Skeletal muscle satellite cell (primary cell): ENCODE measurements around the gene ATP1A2.

Experiments used
- H3K27me3 ChIP-seq: 2 replicates; pipeline ENCODE4 v1.7.0; 2013; ENCODE audit warnings: low read length; ENCODE audit not compliant: control insufficient read depth, insufficient read depth
- H3K36me3 ChIP-seq: 2 replicates; pipeline ENCODE4 v1.7.0; 2013; ENCODE audit warnings: mild to moderate bottlenecking, control low read depth, low read length; ENCODE audit not compliant: insufficient read depth
- H3K4me1 ChIP-seq: 2 replicates; pipeline ENCODE4 v1.7.0; 2013; ENCODE audit warnings: low read length; ENCODE audit not compliant: control insufficient read depth, insufficient read depth
- H3K4me2 ChIP-seq: 2 replicates; pipeline ENCODE4 v1.7.0; 2013; ENCODE audit warnings: mild to moderate bottlenecking, low read length
- H3K4me3 ChIP-seq: 2 replicates; pipeline ENCODE4 v1.7.0; 2013; ENCODE audit warnings: low read length
- H3K9ac ChIP-seq: 2 replicates; pipeline ENCODE4 v1.7.0; 2013; ENCODE audit warnings: mild to moderate bottlenecking, low read depth, low read length, moderate library complexity
- H3K9me3 ChIP-seq: replicated peaks from 2 replicates; pipeline ENCODE4 v1.7.0; 2013; ENCODE audit warnings: mild to moderate bottlenecking, control low read depth, low read length

Gene ATP1A2

GRCh38 chr1:160078512-160079195 is 36.9 kb upstream of the ATP1A2 start:
- Histone ChIP-seq H3K9ac (no peak overlapping the region), H3K4me3 (no peak overlapping the region), H3K4me1 (peaks cover 4% of the 10 kb centered on the region), H3K27me3 (peaks cover 71% of the 10 kb centered on the region), H3K4me2 (no peak overlapping the region), H3K9me3 (no peaks in the 10 kb centered on the region), H3K36me3 (no peaks in the 10 kb centered on the region)

- H3K4me3 ChIP-seq: no peak overlapping the region
- H3K4me1 ChIP-seq: peaks cover 4% of the 10 kb centered on the region
- H3K27me3 ChIP-seq: peaks cover 70% of the 10 kb centered on the region
- no peak overlapping the region for H3K4me2 ChIP-seq
- no peak overlapping the region for H3K9ac ChIP-seq
- H3K36me3 ChIP-seq: no peaks in the 10 kb centered on the region
- no peaks in the 10 kb centered on the region for H3K9me3 ChIP-seq
Measured at GRCh38 chr1:160079448-160079847, 36.1 kb upstream of the ATP1A2 start.

DNA sequence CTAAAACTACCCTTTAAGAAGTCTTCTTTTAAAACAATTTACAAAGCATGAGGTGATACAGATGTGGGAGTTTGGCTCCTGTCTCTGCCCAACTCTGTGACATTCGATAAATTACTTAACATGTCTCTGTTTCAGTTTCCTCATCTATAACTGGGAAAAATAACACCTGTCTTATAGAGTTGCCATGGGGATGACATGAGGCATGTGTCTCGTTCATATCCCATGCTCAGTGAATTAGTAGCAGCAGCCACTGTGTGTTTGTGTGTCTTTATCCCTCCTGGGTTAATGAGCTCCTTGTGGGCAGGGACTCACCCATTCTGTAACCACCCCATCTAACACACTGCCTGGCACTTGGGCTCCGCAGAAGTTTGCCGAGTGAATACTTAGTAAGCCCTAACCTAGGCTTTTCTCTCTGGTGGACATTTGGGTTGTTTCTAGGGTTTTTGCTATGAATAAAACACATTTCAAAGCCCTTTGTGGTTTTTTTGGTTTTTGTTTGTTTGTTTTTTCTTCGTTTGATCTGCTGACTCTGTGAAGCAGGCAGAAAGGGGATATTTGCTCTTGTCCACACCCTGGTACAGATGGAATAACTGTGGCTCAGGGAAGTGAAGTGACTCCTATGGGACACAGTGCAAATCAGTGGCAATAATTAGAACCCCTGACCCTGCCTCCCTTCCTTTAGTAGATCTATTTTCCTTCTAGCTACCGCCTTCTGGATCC is 35.0 kb upstream of the ATP1A2 start:
- Histone ChIP-seq H3K4me2 (peak overlapping the region; percentile 8), H3K9me3 (no peaks in the 10 kb centered on the region), H3K36me3 (no peaks in the 10 kb centered on the region), H3K27me3 (peaks cover 61% of the 10 kb centered on the region), H3K4me3 (no peak overlapping the region), H3K4me1 (peaks cover 4% of the 10 kb centered on the region), H3K9ac (no peak overlapping the region)

- Histone ChIP-seq H3K36me3 (no peaks in the 10 kb centered on the region), H3K4me2 (peak within 1 kb of the TSS; percentile 8), H3K27me3 (peaks cover 54% of the 10 kb centered on the region), H3K4me1 (peaks cover 4% of the 10 kb centered on the region), H3K9ac (no peak within 1 kb of the TSS), H3K4me3 (no peak within 1 kb of the TSS), H3K9me3 (no peaks in the 10 kb centered on the region)
Measured at GRCh38 chr1:160081261-160081936, 34.2 kb upstream of the ATP1A2 start, which contains the start of gene KCNJ9. TSS of gene KCNJ9 (plus strand) at chr1:160081538. CDS start at chr1:160084031, 2,493 bp downstream.

DNA sequence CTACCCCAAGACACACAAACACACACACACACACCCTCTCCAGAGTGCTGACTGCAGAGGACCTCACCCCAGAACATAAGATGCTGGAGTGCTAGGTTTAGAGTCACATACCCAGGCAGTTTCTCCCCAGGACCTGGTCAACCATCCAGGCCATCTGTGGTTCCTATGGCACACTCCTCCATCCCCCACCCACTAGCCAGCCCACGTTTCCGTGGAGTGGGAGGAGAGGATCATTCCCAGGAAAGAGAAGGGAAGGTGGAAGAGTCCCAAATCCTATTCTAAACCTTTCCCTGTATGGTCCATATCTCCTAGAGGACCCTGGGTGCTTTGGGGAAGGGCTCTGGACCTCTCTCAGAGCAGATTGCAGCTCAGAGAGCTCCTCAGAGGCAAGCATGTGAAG is 33.1 kb upstream of the ATP1A2 start:
- H3K4me3 ChIP-seq: no peak overlapping the region
- H3K9me3 ChIP-seq: no peaks in the 10 kb centered on the region
- H3K36me3 ChIP-seq: no peaks in the 10 kb centered on the region
- peaks cover 47% of the 10 kb centered on the region for H3K27me3 ChIP-seq
- H3K4me1 ChIP-seq: peaks cover 4% of the 10 kb centered on the region
- H3K9ac ChIP-seq: no peak overlapping the region
- no peak overlapping the region for H3K4me2 ChIP-seq

DNA sequence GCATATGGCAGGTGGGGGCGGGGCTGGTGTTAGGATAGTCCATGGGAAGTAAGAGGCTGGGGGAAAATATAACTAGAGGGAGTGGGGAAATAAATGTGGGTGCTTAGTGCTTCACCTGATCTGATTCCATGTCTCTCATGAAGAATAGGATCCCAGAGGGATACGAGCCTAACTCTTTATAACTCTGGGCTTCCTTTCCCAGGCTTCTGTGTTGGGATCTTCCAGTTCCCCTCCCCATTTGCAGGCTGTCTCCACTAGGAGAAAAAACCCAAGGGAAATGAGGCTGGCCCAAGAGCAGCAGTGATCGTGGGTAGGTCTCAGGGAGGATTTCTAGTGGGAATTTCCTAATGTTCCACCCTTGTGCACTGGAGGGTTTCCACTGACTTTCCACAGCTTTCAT is 32.6 kb upstream of the ATP1A2 start:
- Histone ChIP-seq H3K36me3 (no peaks in the 10 kb centered on the region), H3K9me3 (no peaks in the 10 kb centered on the region), H3K4me1 (peaks cover 4% of the 10 kb centered on the region), H3K4me3 (no peak overlapping the region), H3K4me2 (no peak overlapping the region), H3K9ac (no peak overlapping the region), H3K27me3 (peaks cover 46% of the 10 kb centered on the region)

DNA sequence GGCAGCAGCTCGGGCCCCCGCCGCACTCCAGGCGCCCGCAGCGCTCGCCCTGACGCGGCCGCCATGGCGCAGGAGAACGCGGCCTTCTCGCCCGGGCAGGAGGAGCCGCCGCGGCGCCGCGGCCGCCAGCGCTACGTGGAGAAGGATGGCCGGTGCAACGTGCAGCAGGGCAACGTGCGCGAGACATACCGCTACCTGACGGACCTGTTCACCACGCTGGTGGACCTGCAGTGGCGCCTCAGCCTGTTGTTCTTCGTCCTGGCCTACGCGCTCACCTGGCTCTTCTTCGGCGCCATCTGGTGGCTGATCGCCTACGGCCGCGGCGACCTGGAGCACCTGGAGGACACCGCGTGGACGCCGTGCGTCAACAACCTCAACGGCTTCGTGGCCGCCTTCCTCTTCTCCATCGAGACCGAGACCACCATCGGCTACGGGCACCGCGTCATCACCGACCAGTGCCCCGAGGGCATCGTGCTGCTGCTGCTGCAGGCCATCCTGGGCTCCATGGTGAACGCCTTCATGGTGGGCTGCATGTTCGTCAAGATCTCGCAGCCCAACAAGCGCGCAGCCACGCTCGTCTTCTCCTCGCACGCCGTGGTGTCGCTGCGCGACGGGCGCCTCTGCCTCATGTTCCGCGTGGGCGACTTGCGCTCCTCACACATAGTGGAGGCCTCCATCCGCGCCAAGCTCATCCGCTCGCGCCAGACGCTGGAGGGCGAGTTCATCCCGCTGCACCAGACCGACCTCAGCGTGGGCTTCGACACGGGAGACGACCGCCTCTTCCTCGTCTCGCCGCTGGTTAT is 31.4 kb upstream of the ATP1A2 start:
- no peak overlapping the region for H3K4me3 ChIP-seq
- H3K36me3 ChIP-seq: no peaks in the 10 kb centered on the region
- no peak overlapping the region for H3K9ac ChIP-seq
- H3K27me3 ChIP-seq: peaks cover 42% of the 10 kb centered on the region
- H3K4me1 ChIP-seq: peaks cover 4% of the 10 kb centered on the region
- H3K4me2 ChIP-seq: no peak overlapping the region
- H3K9me3 ChIP-seq: no peaks in the 10 kb centered on the region

GRCh38 chr1:160084771-160085321 is 30.7 kb upstream of the ATP1A2 start:
- Histone ChIP-seq H3K27me3 (peaks cover 35% of the 10 kb centered on the region), H3K4me2 (no peak overlapping the region), H3K4me3 (no peak overlapping the region), H3K9ac (no peak overlapping the region), H3K36me3 (no peaks in the 10 kb centered on the region), H3K4me1 (peaks cover 4% of the 10 kb centered on the region), H3K9me3 (no peaks in the 10 kb centered on the region)

DNA sequence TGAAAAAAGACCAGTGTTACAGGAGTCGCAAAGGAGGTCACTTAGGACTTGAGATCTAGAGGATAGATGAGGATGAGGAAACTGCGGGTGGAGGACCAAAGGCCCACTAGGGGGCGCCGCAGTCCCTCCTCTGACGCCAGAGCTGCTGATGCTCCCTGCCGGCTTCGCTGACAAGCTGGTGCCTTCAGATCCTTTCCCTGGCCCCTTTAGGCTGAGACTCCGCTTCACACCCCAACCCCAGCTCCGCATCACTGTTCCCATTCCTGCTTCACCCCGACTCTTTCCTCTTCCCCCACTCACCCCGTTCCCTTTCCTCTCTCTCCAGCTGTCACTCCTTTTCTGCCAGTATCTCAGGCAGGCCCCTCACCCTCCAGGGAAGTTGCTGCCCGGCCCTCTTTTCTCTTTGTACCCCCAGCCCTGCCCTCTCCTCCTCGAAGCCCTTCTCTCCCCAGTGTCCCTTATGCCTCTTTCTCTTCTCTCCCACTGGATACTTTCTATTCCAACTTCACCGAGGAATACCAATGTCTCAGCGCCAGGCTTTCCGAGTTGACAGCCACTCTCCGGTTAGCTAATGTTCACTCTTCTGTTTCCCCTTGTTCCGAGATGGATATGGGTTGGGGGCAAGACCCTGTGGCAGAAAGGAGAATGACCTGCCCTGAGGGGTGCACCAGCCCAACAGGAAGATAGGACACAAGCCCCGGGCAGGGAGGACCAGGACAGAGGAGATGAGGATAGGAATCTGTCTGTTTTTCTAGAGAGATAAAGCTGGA is 29.7 kb upstream of the ATP1A2 start:
- no peaks in the 10 kb centered on the region for H3K36me3 ChIP-seq
- no peaks in the 10 kb centered on the region for H3K9me3 ChIP-seq
- H3K9ac ChIP-seq: no peak overlapping the region
- H3K4me3 ChIP-seq: no peak overlapping the region
- peaks cover 2% of the 10 kb centered on the region for H3K4me1 ChIP-seq
- H3K4me2 ChIP-seq: no peak overlapping the region
- H3K27me3 ChIP-seq: peaks cover 25% of the 10 kb centered on the region

GRCh38 chr1:160086456-160086892 is 29.1 kb upstream of the ATP1A2 start:
- Histone ChIP-seq H3K4me2 (no peak overlapping the region), H3K9me3 (no peaks in the 10 kb centered on the region), H3K36me3 (no peaks in the 10 kb centered on the region), H3K27me3 (peaks cover 20% of the 10 kb centered on the region), H3K4me3 (no peak overlapping the region), H3K4me1 (no peaks in the 10 kb centered on the region), H3K9ac (no peak overlapping the region)
